ENCODE measurements around the gene ARHGAP1. TPM values are rescaled to one million over a fixed set of nuclear protein-coding genes. Genes with fewer than 3 reads are reported as not detected.
"Not testable (repeated sequence)": the region's sequence is repeated elsewhere in the genome, so short reads cannot be mapped to it uniquely, and the experiment has no call there.

The ARHGAP1 gene
- total RNA-seq, 1 experiment from 2014 or later: 53.0 TPM

GRCh38 chr11:46710821-46711269 is 10.4 kb upstream of the ARHGAP1 start (continued):
- TF ChIP-seq, protein P1, sequence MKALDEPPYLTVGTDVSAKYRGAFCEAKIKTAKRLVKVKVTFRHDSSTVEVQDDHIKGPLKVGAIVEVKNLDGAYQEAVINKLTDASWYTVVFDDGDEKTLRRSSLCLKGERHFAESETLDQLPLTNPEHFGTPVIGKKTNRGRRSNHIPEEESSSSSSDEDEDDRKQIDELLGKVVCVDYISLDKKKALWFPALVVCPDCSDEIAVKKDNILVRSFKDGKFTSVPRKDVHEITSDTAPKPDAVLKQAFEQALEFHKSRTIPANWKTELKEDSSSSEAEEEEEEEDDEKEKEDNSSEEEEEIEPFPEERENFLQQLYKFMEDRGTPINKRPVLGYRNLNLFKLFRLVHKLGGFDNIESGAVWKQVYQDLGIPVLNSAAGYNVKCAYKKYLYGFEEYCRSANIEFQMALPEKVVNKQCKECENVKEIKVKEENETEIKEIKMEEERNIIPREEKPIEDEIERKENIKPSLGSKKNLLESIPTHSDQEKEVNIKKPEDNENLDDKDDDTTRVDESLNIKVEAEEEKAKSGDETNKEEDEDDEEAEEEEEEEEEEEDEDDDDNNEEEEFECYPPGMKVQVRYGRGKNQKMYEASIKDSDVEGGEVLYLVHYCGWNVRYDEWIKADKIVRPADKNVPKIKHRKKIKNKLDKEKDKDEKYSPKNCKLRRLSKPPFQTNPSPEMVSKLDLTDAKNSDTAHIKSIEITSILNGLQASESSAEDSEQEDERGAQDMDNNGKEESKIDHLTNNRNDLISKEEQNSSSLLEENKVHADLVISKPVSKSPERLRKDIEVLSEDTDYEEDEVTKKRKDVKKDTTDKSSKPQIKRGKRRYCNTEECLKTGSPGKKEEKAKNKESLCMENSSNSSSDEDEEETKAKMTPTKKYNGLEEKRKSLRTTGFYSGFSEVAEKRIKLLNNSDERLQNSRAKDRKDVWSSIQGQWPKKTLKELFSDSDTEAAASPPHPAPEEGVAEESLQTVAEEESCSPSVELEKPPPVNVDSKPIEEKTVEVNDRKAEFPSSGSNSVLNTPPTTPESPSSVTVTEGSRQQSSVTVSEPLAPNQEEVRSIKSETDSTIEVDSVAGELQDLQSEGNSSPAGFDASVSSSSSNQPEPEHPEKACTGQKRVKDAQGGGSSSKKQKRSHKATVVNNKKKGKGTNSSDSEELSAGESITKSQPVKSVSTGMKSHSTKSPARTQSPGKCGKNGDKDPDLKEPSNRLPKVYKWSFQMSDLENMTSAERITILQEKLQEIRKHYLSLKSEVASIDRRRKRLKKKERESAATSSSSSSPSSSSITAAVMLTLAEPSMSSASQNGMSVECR (CRISPR knock-in tag; IDR thresholded peaks at IDR 0.05; ENCODE audit: borderline replicate concordance): no peak

- H3K27me3 Mint-ChIP-seq (ENCODE audit: low read depth); H3K4me3 Mint-ChIP-seq; H3K36me3 Mint-ChIP-seq; ATAC-seq; H3K27ac Mint-ChIP-seq; DNase-seq (ENCODE audit: low spot score); CTCF ChIA-PET; H3K4me1 Mint-ChIP-seq; POLR2A ChIA-PET; H3K9me3 Mint-ChIP-seq: not testable (repeated sequence)
These were observed 8.9 kb upstream of the ARHGAP1 start for GRCh38 chr11:46709351-46709750.

DNA sequence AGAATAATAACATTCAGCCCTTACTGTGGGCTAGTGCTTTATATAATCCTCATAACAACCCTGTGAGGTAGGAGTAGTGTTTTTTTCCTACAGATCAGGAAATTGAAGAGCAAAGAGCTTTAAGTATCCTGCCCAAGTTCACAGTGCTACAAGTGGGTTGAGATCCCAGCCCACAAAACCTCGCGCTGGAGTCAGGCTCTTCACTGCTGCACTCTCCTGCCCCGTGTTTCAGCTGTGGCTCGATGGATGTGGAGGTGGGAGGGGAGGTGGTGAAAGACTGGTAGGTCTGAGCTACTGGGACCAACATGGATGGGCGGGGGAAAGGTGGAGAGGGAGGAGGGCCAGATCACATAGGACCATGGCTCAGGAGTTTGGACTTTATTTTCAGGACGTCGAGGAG is 6.5 kb upstream of the ARHGAP1 start:
- Mint-ChIP-seq H3K9me3 (no peaks in the 10 kb centered on the region), H3K27me3 (ENCODE audit: low read depth) (no peaks in the 10 kb centered on the region), H3K36me3 (peaks cover 27% of the 10 kb centered on the region), H3K4me1 (no peaks in the 10 kb centered on the region), H3K4me3 (no peak overlapping the region), H3K27ac (0 out of 2 replicates have a peak overlapping the region, but pooled peaks have one; percentile 29)
- TF ChIP-seq TP53 (CRISPR knock-in tag; IDR thresholded peaks at IDR 0.05) (no peak), NFYB (CRISPR knock-in tag; conservative IDR thresholded peaks at IDR 0.05; ENCODE audit: low read depth) (no peak), ZNF416 (CRISPR knock-in tag; IDR thresholded peaks at IDR 0.05) (no peak), JAZF1 (CRISPR knock-in tag; IDR thresholded peaks at IDR 0.05) (no peak), TCF7 (CRISPR knock-in tag; IDR thresholded peaks at IDR 0.05; ENCODE audit: low read depth) (no peak), CTCF (IDR thresholded peaks at IDR 0.05) (no peak), SOX15 (CRISPR knock-in tag; IDR thresholded peaks at IDR 0.05) (no peak), NFE2L1 (CRISPR knock-in tag; IDR thresholded peaks at IDR 0.05) (no peak), KAT7 (CRISPR knock-in tag; IDR thresholded peaks at IDR 0.05; ENCODE audit: borderline replicate concordance) (no peak), ZBTB21 (CRISPR knock-in tag; IDR thresholded peaks at IDR 0.05; ENCODE audit: borderline replicate concordance) (no peak)
- TF ChIP-seq, protein P2, sequence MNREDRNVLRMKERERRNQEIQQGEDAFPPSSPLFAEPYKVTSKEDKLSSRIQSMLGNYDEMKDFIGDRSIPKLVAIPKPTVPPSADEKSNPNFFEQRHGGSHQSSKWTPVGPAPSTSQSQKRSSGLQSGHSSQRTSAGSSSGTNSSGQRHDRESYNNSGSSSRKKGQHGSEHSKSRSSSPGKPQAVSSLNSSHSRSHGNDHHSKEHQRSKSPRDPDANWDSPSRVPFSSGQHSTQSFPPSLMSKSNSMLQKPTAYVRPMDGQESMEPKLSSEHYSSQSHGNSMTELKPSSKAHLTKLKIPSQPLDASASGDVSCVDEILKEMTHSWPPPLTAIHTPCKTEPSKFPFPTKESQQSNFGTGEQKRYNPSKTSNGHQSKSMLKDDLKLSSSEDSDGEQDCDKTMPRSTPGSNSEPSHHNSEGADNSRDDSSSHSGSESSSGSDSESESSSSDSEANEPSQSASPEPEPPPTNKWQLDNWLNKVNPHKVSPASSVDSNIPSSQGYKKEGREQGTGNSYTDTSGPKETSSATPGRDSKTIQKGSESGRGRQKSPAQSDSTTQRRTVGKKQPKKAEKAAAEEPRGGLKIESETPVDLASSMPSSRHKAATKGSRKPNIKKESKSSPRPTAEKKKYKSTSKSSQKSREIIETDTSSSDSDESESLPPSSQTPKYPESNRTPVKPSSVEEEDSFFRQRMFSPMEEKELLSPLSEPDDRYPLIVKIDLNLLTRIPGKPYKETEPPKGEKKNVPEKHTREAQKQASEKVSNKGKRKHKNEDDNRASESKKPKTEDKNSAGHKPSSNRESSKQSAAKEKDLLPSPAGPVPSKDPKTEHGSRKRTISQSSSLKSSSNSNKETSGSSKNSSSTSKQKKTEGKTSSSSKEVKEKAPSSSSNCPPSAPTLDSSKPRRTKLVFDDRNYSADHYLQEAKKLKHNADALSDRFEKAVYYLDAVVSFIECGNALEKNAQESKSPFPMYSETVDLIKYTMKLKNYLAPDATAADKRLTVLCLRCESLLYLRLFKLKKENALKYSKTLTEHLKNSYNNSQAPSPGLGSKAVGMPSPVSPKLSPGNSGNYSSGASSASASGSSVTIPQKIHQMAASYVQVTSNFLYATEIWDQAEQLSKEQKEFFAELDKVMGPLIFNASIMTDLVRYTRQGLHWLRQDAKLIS (CRISPR knock-in tag; IDR thresholded peaks at IDR 0.05; ENCODE audit: borderline replicate concordance): no peak
- TF ChIP-seq, protein P3, sequence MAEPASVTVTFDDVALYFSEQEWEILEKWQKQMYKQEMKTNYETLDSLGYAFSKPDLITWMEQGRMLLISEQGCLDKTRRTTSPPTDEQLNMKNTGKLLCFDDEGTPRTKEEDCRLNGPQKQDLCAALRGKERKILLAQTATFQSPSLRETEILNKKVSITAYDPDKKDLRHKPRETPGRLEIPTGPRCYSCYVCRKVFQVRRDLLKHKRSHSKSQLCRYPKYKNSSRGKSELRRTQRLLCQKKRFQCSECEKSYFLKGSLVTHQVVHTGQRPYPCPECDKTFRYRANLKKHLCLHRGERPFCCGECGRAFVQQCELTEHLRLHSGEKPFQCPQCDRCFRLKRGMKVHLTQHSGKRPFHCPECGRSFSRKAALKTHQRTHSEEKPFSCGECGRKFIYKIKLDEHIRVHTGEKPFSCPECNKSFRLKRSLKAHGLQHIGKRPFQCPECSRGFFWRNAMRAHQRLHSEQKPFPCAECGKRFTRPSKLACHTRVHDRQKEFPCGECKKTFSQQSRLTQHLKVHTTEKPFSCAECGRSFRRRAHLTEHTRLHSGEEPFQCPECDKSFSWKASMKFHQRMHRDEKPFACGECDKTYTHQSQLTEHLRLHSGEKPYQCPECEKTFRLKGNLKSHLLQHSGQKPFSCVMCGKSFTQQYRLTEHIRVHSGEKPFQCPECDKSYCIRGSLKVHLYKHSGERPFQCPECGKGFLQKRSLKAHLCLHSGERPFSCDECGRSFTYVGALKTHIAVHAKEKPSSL (CRISPR knock-in tag; conservative IDR thresholded peaks at IDR 0.05): no peak
- ChIA-PET POLR2A (no interaction called here), CTCF (interaction anchor here (0.6 kb wide), 1 partner anchor 41 kb away, joined by 4 read pairs; no protein-coding TSS in a partner anchor)
- no peak for DNase-seq (ENCODE audit: low spot score)
- no peak for ATAC-seq
